GM19099 (cell line): Measurements from ENCODE around the gene EPHX1.

Experiments used
- POLR2A ChIP-seq: IDR thresholded peaks from 3 replicates; pipeline ENCODE4 v1.6.1; 2011; ENCODE audit warnings: low read depth; ENCODE audit not compliant: insufficient read length; ENCODE audit errors: extremely low read depth

Gene EPHX1

DNA sequence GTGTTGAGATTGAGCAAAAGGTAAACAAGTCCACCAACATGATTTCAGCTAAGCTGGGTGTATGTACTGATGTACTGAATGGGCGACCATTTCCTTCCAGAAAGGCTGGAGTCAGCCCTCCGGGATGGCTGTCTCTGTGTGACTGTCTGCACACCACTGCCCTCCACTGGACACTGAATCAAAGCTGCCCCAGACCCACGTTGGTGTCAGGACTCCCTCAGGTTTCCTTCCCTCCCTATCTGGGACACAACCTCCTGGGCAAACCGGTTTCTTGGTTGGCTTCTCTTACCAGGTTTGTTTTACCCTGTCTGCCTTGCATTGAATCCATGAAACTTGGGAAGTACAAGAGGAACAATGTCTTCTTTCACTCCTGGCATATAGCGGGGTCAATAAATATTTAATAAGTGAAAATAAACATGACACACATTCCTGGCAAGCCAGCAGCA is 37.6 kb upstream of the EPHX1 start:
- TF ChIP-seq POLR2A = no peak

DNA sequence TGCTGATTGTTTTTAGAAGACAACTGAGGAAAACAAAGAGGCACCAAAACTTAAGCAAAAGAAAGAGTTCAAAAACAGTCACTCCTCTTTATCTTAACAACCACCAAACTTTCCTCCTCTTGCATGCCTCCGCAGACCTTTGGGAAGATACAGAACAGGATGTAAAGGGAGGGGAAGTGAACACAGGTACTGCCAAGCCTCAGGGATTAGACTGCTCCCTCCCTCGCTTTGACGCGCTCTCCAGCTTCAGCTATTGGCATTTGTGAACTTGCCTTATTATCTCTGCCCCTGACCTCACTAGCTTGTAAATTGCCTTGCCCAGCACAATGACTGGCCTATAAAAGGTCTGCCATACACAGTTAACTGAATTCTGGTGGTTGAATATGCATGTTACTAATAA is 37.1 kb upstream of the EPHX1 start:
- no peak for TF ChIP-seq POLR2A

DNA sequence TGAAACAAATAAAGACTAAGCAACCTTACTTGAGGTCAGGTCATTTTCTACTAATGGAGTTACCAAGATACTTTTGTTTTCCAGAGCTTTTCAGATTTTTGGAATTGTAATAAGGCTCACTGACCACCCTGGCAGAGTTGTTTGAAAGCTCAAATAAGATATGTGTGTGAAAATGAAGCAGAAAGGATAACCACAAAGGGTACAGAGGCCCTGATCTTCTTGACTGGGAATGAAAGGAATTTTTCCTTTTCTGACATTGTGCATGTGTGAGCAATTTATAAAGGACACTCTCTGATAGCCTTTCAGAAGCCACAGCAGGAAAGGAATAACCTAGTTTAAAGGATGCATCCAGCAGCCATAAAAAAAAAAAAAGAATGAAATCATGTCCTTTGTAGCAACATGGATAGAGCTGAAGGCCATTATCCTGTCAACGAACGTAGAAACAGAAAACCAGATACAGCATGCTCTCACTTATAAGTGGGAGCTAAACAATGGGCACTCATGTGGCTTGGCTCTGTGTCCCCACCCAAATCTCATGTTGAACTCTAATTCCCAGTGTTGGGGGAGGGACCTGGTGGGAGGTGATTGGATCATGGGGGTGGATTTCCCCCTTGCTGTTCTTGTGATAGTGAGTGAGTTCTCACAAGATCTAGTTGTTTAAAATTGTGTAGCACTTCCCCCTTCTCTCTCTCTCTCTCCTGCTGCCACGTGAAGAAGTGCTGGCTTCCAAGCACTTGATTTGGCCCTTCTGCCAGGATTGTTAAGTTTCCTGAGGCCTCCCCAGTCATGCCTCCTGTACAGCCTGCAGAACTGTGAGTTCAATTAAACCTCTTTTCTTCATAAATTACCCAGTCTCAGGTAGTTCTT is 35.4 kb upstream of the EPHX1 start:
- TF ChIP-seq POLR2A = no peak

DNA sequence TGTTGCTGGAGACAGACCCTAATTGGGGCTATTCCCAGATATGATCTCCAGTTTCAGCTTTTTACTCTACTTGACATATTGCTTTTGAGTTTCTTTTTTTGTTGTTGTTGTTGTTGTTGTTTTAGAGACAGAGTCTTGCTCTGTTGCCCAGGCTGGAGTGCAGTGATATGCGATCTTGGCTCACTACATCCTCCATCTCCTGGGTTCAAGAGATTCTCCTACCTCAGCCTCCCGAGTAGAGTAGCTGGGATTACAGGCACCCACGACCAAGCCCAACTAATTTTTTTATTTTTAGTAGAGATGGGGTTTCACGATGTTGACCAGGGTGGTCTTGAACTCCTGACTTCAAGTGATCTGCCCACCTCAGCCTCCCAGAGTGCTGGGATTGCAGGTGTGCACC is 33.6 kb upstream of the EPHX1 start:
- TF ChIP-seq POLR2A = no peak

DNA sequence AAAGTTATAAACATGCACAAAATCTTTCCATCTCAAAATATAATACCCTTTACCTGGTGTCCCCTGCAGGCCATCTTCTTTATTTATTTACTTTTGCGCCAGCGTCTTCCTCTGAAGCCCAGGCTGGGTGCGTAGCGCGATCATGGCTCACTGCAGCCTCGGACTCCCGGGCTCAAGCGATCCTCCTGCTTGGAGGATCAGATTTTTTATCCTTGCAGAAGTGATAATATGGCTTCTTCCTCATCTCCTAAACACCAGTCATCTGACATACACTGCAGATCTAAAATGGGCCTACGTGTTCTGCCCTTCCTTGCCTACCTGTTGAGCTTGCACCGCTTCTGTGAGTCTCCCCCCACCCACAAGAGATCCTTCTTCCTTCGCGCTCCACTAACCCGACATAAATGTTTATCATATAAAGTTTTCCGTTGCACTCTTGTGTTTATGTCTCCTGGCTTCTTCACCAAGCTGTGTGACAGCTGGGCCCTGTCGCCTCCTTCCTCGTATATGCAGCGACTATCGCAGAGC is 32.8 kb upstream of the EPHX1 start:
- TF ChIP-seq POLR2A = no peak

DNA sequence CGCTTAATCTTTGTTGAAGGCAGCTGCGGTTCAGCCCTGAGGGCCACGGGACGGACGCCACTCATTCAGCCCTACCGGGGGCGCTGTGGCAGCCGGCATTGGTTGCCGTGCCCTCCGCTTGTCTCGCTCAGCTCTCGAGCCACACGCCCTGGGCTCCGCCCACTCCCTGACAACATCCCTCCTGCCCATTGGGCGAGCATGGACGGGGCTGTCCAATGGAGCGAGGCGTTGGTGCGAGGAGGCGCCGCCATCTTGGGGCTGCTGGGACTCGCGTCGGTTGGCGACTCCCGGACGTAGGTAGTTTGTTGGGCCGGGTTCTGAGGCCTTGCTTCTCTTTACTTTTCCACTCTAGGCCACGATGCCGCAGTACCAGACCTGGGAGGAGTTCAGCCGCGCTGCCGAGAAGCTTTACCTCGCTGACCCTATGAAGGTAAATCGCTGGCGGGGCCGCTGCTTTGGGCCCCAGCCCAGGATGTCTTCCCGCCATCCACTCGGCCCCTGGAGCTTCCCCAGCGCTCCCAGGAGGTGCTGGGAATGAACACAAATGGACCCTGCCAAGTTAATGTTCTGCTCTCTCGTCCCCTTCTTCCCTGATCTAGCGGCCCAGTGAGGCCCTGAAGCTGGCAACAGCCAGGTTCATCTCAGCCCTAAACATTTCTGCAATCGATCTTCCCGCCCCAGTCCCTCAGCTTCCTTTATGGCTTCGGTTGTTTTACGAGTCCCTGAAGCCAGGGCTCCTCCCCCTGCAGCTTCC is 32.2 kb upstream of the EPHX1 start, which contains the start of gene SRP9:
Gene SRP9 (plus strand): TSS at position 244 of the 754 bp plus-strand sequence. CDS start 115 bp downstream, at position 359.
- peak; percentile 77 for TF ChIP-seq POLR2A

DNA sequence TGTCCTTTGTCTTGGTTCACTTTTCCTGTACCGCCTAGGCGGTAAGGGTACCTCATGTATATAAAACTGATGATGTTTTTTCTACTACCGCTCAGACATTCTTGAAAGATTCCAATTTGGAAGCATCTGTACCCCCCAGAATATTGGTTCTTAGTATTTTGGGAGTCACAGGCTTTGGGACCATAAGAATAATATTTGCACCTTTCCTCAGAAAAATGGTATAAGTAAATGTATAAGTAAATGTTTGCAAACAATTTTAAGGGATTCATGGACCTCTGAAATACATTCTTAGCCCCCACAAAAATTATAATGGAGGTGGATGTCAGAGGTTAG is 31.6 kb upstream of the EPHX1 start:
- no peak for TF ChIP-seq POLR2A

DNA sequence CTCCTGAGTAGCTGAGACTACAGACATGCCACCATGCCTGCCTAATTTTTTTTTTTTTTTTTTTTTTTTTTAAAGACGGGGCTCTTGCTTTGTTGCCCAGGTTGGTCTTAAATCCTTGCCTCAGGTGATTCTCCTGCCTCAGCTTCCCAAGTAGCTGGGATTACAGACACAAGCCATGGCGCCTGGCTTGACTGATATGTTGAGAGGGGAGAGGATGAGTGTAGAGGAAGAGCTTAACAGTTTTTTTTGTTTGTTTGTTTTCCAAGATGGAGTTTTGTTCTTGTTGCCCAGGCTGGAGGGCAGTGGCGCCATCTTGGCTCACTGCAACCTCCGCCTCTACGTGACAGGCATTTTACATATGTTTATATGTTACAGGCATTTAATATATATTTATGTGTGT is 29.8 kb upstream of the EPHX1 start:
- no peak for TF ChIP-seq POLR2A

DNA sequence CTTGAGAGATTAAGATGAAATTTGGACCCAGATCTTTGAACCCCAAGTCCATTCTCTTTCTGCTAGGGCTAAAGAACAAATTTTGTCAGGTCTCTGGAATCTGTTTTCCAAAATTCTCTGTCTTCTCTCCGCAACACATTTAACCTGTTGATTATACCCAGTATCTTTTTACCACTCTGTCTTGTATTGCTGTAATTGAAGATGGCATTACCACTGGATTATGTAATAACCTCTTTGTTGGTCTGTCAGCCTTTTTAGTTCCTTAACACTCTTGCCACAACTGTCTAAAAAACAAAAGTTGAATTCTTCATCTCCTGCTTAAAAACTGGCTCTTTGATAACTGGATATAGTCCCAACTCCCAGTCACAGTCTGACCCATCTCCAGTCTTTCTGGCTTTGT is 29.3 kb upstream of the EPHX1 start:
- TF ChIP-seq POLR2A = no peak

DNA sequence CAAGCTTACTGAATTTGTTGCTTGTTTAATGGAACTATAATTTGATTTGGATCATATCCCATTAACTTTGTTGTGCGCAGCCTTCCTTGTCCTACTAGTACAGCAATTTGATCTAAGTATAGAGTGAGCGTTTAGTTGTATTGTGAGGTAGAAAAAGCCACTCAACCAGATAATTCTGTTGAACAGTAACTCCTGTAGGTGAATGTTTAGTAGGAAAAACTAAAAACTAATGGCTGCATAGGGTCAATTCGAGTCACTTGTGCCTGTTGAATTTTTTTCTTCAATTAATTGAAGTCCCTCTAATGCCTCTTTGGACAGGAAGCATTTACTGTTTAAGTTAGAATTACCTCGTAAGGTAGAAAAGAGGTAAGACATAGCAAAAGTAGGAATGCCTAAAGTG is 15.0 kb upstream of the EPHX1 start:
- no peak for TF ChIP-seq POLR2A

DNA sequence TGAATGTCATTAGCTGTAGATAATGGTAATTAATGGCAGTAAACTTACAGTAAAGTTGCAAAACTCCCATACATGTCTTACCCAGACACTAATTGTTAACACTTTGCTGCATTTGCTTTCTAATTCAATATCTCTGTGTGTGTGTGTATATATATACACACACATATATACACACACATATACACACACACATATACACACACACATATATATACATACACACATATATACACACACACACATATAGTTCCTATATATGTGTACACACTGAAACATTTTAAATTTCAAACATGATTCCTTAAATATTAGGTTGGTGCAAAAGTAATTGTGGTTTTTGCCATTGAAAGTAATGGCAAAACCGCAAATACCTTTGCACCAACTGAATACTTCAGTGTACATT is 3.7 kb upstream of the EPHX1 start:
- TF ChIP-seq POLR2A = no peak

DNA sequence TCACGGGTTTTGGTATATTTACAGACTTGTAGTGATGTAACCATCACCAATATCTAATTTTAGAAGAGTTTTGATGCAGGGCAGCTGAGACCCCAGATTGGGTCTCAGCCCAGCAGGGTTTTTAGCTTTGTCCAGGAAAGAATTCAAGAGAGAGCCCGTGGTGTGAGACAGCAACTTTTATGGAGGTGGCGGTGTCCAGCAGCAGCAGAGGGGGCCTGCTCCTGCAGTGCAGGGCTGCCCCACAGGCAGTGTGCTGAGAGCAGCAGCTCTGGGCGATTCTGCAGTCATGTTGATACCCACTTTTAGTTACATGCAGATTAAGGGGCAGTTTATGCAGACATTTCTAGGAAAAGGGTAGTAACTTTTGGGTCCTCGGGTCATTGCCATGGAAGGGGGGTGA is 1.8 kb upstream of the EPHX1 start:
- no peak for TF ChIP-seq POLR2A

DNA sequence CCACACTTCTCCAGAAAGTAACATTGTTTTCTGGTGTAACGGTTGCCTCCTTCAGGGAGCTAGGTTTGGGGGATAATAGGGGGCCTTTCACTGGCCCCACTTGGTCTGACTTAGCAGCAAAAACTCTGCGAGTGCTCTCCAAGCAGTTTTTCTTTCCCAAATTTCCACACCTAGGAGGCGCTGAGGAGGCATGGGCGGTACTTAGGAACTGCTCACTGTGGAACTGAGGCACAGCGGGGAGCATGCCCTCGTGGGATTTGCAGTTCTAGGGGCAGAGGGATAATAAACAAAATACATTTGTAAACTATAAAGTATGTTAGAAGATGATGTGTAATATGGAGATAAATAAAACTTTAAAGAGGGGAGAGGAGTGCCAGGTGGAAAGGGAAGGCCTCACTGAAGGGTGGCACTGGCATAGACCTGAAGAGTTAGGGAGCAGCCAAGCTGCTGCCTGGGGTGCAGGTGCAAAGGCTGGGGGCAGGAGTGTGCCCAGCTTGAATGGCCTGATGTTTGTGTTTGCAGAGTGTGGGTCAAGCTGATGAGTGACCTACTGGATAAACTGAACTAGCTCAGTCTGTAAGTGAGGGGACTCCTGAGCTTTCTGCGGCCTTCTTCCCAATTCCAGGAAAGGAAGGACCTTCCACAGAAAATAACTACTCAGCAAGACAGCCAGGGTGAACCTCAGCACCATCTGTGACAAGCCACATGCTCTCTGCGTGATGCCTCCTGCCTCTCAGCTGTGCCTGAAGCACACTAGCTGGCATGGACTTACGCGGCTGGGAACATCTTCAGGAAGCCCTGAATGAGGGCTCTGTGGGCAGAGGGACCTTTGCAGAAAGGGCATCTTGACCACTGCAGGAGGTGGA is 1.9 kb downstream of the EPHX1 start:
- TF ChIP-seq POLR2A = no peak

DNA sequence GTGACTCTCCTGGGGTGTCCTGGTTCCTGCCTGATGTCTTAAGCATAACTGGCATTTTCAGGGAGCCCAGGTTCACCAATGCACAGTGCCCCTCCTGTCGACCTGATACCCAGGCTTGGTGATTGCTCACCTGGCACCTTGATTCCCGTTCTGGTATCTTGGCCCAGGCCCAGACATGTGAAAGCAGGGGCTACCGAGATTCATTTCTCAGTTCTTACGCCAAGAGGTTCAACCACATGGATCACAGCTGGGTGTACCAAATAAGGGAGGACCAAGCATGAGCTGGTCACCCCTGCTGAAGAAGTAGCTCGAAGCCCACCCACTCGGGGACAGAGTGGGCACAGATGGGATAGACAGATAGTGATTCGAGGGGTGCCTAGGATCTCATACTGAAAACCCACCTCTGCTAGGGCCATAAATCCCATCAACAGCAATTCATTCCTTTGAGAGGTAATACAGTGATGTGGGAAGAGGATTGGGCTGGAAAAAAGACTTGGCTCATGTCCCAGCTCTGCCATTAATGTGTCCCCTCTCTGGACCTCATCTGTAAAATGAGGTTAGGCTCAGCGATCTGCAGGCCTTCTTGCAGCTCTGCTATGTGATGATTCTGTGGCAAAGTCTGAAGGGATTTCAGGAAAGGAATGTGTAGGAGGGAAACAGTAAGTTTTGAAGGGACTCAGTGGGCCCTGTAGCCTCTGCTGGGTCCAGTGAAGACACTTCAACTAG is 2.7 kb downstream of the EPHX1 start:
- no peak for TF ChIP-seq POLR2A
